WTC11 (cell line): ENCODE results near the gene XIRP2. TPM values are rescaled to one million over a fixed set of nuclear protein-coding genes. Genes with fewer than 3 reads are reported as not detected.

Experiments used
- CBFB ChIP-seq: sonication (generic); formaldehyde crosslinking; IDR thresholded peaks from 2 replicates; pipeline ENCODE4 v1.8.1; 2022; ENCODE audit warnings: mild to moderate bottlenecking, low read depth, missing genetic modification reagents
- FOXK1 ChIP-seq: sonication (generic); formaldehyde crosslinking; IDR thresholded peaks from 2 replicates; pipeline ENCODE4 v1.8.0; 2022; ENCODE audit warnings: mild to moderate bottlenecking, moderate library complexity, missing genetic modification reagents
- MYBL2 ChIP-seq: sonication (generic); formaldehyde crosslinking; IDR thresholded peaks from 2 replicates; pipeline ENCODE4 v1.8.1; 2023; ENCODE audit warnings: mild to moderate bottlenecking, moderate library complexity, missing genetic modification reagents
- NFE2L1 ChIP-seq: sonication (generic); formaldehyde crosslinking; IDR thresholded peaks from 2 replicates; pipeline ENCODE4 v1.8.1; 2023; ENCODE audit warnings: missing genetic modification reagents
- NR2C2 ChIP-seq: sonication (generic); formaldehyde crosslinking; IDR thresholded peaks from 2 replicates; pipeline ENCODE4 v1.8.0; 2022; ENCODE audit warnings: mild to moderate bottlenecking, missing genetic modification reagents
- PRRX2 ChIP-seq: fragments of 250-450 bp; sonication (Bioruptor Pico); IDR thresholded peaks from 2 replicates; pipeline ENCODE4 v1.8.0; 2021; ENCODE audit warnings: mild to moderate bottlenecking
- SMAD3 ChIP-seq: sonication (generic); formaldehyde crosslinking; IDR thresholded peaks from 2 replicates; pipeline ENCODE4 v1.8.0; 2022; ENCODE audit warnings: missing genetic modification reagents, mild to moderate bottlenecking, borderline replicate concordance
- ZNF121 ChIP-seq: sonication (generic); formaldehyde crosslinking; IDR thresholded peaks from 2 replicates; pipeline ENCODE4 v1.8.0; 2023; ENCODE audit warnings: missing genetic modification reagents
- total RNA-seq: library from RNA; stranded (reverse); gene quantifications from 3 replicates; pipeline ENCODE4 v1.2.3, GENCODE V29; 2021
- TF ChIP-seq, protein P1 (sequence below): fragments of 250-450 bp; sonication (Bioruptor Pico); IDR thresholded peaks from 2 replicates; pipeline ENCODE4 v1.9.0; 2021; ENCODE audit warnings: mild to moderate bottlenecking, borderline replicate concordance
- TF ChIP-seq, protein P2 (sequence below): sonication (generic); formaldehyde crosslinking; IDR thresholded peaks from 2 replicates; pipeline ENCODE4 v1.8.0; 2023; ENCODE audit warnings: mild to moderate bottlenecking, missing genetic modification reagents
- TF ChIP-seq, protein P3 (sequence below): sonication (generic); formaldehyde crosslinking; IDR thresholded peaks from 2 replicates; pipeline ENCODE4 v1.8.0; 2022; ENCODE audit warnings: mild to moderate bottlenecking, missing genetic modification reagents
- TF ChIP-seq, protein P4 (sequence below): sonication (generic); formaldehyde crosslinking; IDR thresholded peaks from 2 replicates; pipeline ENCODE4 v1.8.1; 2022; ENCODE audit warnings: missing genetic modification reagents, borderline replicate concordance
- TF ChIP-seq, protein P5 (sequence below): sonication (generic); formaldehyde crosslinking; IDR thresholded peaks from 2 replicates; pipeline ENCODE4 v1.8.0; 2022; ENCODE audit warnings: mild to moderate bottlenecking, missing genetic modification reagents
- TF ChIP-seq, protein P6 (sequence below): sonication (generic); formaldehyde crosslinking; IDR thresholded peaks from 2 replicates; pipeline ENCODE4 v1.8.0; 2023; ENCODE audit warnings: missing genetic modification reagents
- TF ChIP-seq, protein P7 (sequence below): sonication (generic); formaldehyde crosslinking; IDR thresholded peaks from 2 replicates; pipeline ENCODE4 v1.8.1; 2023; ENCODE audit warnings: mild to moderate bottlenecking, missing genetic modification reagents
- TF ChIP-seq, protein P8 (sequence below): fragments of 250-450 bp; sonication (Bioruptor Pico); IDR thresholded peaks from 2 replicates; pipeline ENCODE4 v1.9.0; 2021; ENCODE audit warnings: mild to moderate bottlenecking
- TF ChIP-seq, protein P9 (sequence below): sonication (generic); formaldehyde crosslinking; IDR thresholded peaks from 2 replicates; pipeline ENCODE4 v1.8.0; 2022; ENCODE audit warnings: mild to moderate bottlenecking, missing genetic modification reagents

Gene XIRP2
- total RNA-seq, 1 experiment from 2014 or later, result 0.87 TPM

DNA sequence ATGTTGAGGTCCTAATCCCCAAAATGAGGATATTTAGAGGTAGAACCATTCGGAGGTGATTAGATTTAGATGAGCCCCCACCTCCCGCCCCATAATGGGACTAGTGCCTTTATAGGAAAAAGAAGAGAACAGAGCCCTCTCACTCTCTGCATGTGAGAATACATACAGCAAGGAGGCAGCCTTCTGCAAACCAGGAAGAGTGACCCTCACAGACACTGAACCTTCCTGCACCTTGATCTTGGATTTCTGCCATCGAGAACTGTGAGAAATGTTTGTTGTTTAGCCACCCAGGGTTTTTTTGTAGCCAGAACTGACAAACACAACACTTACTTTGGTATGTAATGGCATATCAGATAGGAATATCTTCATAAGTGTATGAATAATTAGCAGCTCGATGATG lies 83.7 kb downstream of the XIRP2 start (continued):
- TF ChIP-seq, protein P1, sequence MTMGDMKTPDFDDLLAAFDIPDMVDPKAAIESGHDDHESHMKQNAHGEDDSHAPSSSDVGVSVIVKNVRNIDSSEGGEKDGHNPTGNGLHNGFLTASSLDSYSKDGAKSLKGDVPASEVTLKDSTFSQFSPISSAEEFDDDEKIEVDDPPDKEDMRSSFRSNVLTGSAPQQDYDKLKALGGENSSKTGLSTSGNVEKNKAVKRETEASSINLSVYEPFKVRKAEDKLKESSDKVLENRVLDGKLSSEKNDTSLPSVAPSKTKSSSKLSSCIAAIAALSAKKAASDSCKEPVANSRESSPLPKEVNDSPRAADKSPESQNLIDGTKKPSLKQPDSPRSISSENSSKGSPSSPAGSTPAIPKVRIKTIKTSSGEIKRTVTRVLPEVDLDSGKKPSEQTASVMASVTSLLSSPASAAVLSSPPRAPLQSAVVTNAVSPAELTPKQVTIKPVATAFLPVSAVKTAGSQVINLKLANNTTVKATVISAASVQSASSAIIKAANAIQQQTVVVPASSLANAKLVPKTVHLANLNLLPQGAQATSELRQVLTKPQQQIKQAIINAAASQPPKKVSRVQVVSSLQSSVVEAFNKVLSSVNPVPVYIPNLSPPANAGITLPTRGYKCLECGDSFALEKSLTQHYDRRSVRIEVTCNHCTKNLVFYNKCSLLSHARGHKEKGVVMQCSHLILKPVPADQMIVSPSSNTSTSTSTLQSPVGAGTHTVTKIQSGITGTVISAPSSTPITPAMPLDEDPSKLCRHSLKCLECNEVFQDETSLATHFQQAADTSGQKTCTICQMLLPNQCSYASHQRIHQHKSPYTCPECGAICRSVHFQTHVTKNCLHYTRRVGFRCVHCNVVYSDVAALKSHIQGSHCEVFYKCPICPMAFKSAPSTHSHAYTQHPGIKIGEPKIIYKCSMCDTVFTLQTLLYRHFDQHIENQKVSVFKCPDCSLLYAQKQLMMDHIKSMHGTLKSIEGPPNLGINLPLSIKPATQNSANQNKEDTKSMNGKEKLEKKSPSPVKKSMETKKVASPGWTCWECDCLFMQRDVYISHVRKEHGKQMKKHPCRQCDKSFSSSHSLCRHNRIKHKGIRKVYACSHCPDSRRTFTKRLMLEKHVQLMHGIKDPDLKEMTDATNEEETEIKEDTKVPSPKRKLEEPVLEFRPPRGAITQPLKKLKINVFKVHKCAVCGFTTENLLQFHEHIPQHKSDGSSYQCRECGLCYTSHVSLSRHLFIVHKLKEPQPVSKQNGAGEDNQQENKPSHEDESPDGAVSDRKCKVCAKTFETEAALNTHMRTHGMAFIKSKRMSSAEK (CRISPR knock-in tag), result no peak
- TF ChIP-seq, protein P2, sequence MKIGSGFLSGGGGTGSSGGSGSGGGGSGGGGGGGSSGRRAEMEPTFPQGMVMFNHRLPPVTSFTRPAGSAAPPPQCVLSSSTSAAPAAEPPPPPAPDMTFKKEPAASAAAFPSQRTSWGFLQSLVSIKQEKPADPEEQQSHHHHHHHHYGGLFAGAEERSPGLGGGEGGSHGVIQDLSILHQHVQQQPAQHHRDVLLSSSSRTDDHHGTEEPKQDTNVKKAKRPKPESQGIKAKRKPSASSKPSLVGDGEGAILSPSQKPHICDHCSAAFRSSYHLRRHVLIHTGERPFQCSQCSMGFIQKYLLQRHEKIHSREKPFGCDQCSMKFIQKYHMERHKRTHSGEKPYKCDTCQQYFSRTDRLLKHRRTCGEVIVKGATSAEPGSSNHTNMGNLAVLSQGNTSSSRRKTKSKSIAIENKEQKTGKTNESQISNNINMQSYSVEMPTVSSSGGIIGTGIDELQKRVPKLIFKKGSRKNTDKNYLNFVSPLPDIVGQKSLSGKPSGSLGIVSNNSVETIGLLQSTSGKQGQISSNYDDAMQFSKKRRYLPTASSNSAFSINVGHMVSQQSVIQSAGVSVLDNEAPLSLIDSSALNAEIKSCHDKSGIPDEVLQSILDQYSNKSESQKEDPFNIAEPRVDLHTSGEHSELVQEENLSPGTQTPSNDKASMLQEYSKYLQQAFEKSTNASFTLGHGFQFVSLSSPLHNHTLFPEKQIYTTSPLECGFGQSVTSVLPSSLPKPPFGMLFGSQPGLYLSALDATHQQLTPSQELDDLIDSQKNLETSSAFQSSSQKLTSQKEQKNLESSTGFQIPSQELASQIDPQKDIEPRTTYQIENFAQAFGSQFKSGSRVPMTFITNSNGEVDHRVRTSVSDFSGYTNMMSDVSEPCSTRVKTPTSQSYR (CRISPR knock-in tag), result no peak
- TF ChIP-seq, protein P3, sequence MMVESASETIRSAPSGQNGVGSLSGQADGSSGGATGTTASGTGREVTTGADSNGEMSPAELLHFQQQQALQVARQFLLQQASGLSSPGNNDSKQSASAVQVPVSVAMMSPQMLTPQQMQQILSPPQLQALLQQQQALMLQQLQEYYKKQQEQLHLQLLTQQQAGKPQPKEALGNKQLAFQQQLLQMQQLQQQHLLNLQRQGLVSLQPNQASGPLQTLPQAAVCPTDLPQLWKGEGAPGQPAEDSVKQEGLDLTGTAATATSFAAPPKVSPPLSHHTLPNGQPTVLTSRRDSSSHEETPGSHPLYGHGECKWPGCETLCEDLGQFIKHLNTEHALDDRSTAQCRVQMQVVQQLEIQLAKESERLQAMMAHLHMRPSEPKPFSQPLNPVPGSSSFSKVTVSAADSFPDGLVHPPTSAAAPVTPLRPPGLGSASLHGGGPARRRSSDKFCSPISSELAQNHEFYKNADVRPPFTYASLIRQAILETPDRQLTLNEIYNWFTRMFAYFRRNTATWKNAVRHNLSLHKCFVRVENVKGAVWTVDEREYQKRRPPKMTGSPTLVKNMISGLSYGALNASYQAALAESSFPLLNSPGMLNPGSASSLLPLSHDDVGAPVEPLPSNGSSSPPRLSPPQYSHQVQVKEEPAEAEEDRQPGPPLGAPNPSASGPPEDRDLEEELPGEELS, result no peak
- no peak for TF ChIP-seq NR2C2 (CRISPR knock-in tag)
- TF ChIP-seq ZNF121, result no peak
- TF ChIP-seq, protein P4, sequence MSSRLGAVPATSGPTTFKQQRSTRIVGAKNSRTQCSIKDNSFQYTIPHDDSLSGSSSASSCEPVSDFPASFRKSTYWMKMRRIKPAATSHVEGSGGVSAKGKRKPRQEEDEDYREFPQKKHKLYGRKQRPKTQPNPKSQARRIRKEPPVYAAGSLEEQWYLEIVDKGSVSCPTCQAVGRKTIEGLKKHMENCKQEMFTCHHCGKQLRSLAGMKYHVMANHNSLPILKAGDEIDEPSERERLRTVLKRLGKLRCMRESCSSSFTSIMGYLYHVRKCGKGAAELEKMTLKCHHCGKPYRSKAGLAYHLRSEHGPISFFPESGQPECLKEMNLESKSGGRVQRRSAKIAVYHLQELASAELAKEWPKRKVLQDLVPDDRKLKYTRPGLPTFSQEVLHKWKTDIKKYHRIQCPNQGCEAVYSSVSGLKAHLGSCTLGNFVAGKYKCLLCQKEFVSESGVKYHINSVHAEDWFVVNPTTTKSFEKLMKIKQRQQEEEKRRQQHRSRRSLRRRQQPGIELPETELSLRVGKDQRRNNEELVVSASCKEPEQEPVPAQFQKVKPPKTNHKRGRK (CRISPR knock-in tag), result no peak
- TF ChIP-seq NFE2L1 (CRISPR knock-in tag), result no peak
- TF ChIP-seq, protein P5, sequence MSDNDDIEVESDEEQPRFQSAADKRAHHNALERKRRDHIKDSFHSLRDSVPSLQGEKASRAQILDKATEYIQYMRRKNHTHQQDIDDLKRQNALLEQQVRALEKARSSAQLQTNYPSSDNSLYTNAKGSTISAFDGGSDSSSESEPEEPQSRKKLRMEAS (CRISPR knock-in tag), result no peak
- TF ChIP-seq SMAD3 (CRISPR knock-in tag), result no peak
- no peak for TF ChIP-seq MYBL2 (CRISPR knock-in tag)
- TF ChIP-seq, protein P6, sequence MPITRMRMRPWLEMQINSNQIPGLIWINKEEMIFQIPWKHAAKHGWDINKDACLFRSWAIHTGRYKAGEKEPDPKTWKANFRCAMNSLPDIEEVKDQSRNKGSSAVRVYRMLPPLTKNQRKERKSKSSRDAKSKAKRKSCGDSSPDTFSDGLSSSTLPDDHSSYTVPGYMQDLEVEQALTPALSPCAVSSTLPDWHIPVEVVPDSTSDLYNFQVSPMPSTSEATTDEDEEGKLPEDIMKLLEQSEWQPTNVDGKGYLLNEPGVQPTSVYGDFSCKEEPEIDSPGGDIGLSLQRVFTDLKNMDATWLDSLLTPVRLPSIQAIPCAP (CRISPR knock-in tag), result no peak
- TF ChIP-seq, protein P7, sequence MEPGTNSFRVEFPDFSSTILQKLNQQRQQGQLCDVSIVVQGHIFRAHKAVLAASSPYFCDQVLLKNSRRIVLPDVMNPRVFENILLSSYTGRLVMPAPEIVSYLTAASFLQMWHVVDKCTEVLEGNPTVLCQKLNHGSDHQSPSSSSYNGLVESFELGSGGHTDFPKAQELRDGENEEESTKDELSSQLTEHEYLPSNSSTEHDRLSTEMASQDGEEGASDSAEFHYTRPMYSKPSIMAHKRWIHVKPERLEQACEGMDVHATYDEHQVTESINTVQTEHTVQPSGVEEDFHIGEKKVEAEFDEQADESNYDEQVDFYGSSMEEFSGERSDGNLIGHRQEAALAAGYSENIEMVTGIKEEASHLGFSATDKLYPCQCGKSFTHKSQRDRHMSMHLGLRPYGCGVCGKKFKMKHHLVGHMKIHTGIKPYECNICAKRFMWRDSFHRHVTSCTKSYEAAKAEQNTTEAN (CRISPR knock-in tag), result no peak
- TF ChIP-seq, protein P8, sequence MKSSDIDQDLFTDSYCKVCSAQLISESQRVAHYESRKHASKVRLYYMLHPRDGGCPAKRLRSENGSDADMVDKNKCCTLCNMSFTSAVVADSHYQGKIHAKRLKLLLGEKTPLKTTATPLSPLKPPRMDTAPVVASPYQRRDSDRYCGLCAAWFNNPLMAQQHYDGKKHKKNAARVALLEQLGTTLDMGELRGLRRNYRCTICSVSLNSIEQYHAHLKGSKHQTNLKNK (CRISPR knock-in tag), result no peak
- TF ChIP-seq PRRX2, result no peak
- TF ChIP-seq FOXK1 (CRISPR knock-in tag), result no peak
- TF ChIP-seq, protein P9, sequence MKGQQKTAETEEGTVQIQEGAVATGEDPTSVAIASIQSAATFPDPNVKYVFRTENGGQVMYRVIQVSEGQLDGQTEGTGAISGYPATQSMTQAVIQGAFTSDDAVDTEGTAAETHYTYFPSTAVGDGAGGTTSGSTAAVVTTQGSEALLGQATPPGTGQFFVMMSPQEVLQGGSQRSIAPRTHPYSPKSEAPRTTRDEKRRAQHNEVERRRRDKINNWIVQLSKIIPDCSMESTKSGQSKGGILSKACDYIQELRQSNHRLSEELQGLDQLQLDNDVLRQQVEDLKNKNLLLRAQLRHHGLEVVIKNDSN (CRISPR knock-in tag), result no peak
- no peak for TF ChIP-seq CBFB (CRISPR knock-in tag)
- TF ChIP-seq, all 79 proteins: peak for 0
